ENCODE measurements around the gene EMX1. TPM values are rescaled to one million over a fixed set of nuclear protein-coding genes. Genes with fewer than 3 reads are reported as not detected.

Gene EMX1
- total and polyA plus RNA-seq, 2 of the 13 experiments (the other 11 are each of a cell fraction or from before 2014, with no cell fraction given) = 0.62 to 4.9 TPM

GRCh38 chr2:72915320-72915906 lies 1.9 kb upstream of the EMX1 start (continued):
- TF ChIP-seq ZHX1 (CRISPR knock-in tag; IDR thresholded peaks at IDR 0.05; ENCODE audit: low read depth) = no peak
- no peak for TF ChIP-seq DZIP1 (CRISPR knock-in tag; IDR thresholded peaks at IDR 0.05)
- TF ChIP-seq ZNF784 (CRISPR knock-in tag; IDR thresholded peaks at IDR 0.05; ENCODE audit: borderline replicate concordance) = no peak
- no peak for TF ChIP-seq HIVEP1 (CRISPR knock-in tag; IDR thresholded peaks at IDR 0.05)
- TF ChIP-seq SOX13 (IDR thresholded peaks at IDR 0.05) = peak; percentile 28; the same call in 1 of the 2 replicates
- TF ChIP-seq SOX13 (CRISPR knock-in tag; conservative IDR thresholded peaks at IDR 0.05 in 1 of 2, IDR thresholded peaks at IDR 0.05 in 1 of 2) = no peak
- no peak for TF ChIP-seq REL (CRISPR knock-in tag; conservative IDR thresholded peaks at IDR 0.05)
- TF ChIP-seq NFIC (IDR thresholded peaks at IDR 0.05; ENCODE audit: low read length) = no peak
- TF ChIP-seq ETV5 (CRISPR knock-in tag; IDR thresholded peaks at IDR 0.05; ENCODE audit: borderline replicate concordance) = no peak
- no peak for TF ChIP-seq ZNF619 (CRISPR knock-in tag; IDR thresholded peaks at IDR 0.05)
- peak; percentile 79; the same call in 1 of the 2 replicates for TF ChIP-seq CBX2 (IDR thresholded peaks at IDR 0.05; ENCODE audit: low read depth, low read length)
- TF ChIP-seq CBX2 (CRISPR knock-in tag; IDR thresholded peaks at IDR 0.05; ENCODE audit: low read depth) = no peak
- no peak for TF ChIP-seq HMGXB3 (CRISPR knock-in tag; IDR thresholded peaks at IDR 0.05; ENCODE audit: borderline replicate concordance)
- TF ChIP-seq EZH2 (conservative IDR thresholded peaks at IDR 0.05; ENCODE audit: low read depth, low read length) = peak; percentile 99
- no peak for TF ChIP-seq TRIM22 (IDR thresholded peaks at IDR 0.05)
- no peak for TF ChIP-seq TFDP2 (CRISPR knock-in tag; IDR thresholded peaks at IDR 0.05)

All from HepG2 (cell line).